GM23338 (cell line): ENCODE measurements around the gene CELF2. TPM values are rescaled to one million over a fixed set of nuclear protein-coding genes. Genes with fewer than 3 reads are reported as not detected.
A peak's percentile ranks its signal among the peaks of the same experiment; 100 is the strongest.

Source experiments
- ATAC-seq: fragments of 200-7000 bp; cut with Tn5 transposase; 3 replicates; pipeline ENCODE4 v1.9.1; 2020
- DNase-seq: peaks from one replicate; pipeline ENCODE4 v3.0.0-alpha.2; 2015; ENCODE audit warnings: low spot score
- H2AFZ ChIP-seq: fragments of 200-600 bp; sonication (generic); 2 replicates; pipeline ENCODE4 v1.8.0; 2016; ENCODE audit warnings: antibody characterized with exemption, mild to moderate bottlenecking, moderate library complexity
- H3F3A ChIP-seq: fragments of 200-600 bp; sonication (generic); replicated peaks from 2 replicates; pipeline ENCODE4 v1.8.0; 2017; ENCODE audit warnings: antibody characterized with exemption, mixed run types, low read depth
- H3K27ac ChIP-seq: fragments of 200-600 bp; sonication (generic); 2 replicates; pipeline ENCODE4 v1.6.1; 2016; ENCODE audit warnings: low read depth
- H3K27me3 ChIP-seq: fragments of 200-600 bp; sonication (generic); 2 replicates; pipeline ENCODE4 v1.8.0; 2016; ENCODE audit warnings: mild to moderate bottlenecking, mixed run types, moderate library complexity; ENCODE audit not compliant: insufficient read depth
- H3K36me3 ChIP-seq: fragments of 200-600 bp; sonication (generic); 2 replicates; pipeline ENCODE4 v1.8.0; 2016; ENCODE audit warnings: mild to moderate bottlenecking; ENCODE audit not compliant: insufficient read depth
- H3K4me1 ChIP-seq: fragments of 200-600 bp; sonication (generic); 2 replicates; pipeline ENCODE4 v1.8.0; 2016; ENCODE audit warnings: mild to moderate bottlenecking, moderate library complexity; ENCODE audit not compliant: insufficient read depth
- H3K4me2 ChIP-seq: fragments of 200-600 bp; sonication (generic); 2 replicates; pipeline ENCODE4 v1.7.1; 2017; ENCODE audit warnings: mixed run types
- H3K4me3 ChIP-seq: fragments of 200-600 bp; sonication (generic); 2 replicates; pipeline ENCODE4 v1.6.1; 2016; ENCODE audit warnings: mixed run types
- H3K79me2 ChIP-seq: fragments of 200-600 bp; sonication (generic); replicated peaks from 2 replicates; pipeline ENCODE4 v1.8.0; 2017; ENCODE audit warnings: mild to moderate bottlenecking; ENCODE audit not compliant: insufficient read depth
- H3K9me2 ChIP-seq: fragments of 200-600 bp; sonication (generic); 2 replicates; pipeline ENCODE4 v1.8.0; 2017; ENCODE audit not compliant: insufficient read depth
- H4K20me1 ChIP-seq: fragments of 200-600 bp; sonication (generic); replicated peaks from 2 replicates; pipeline ENCODE4 v1.8.0; 2017; ENCODE audit warnings: mild to moderate bottlenecking; ENCODE audit not compliant: insufficient read depth
- H3K27ac Mint-ChIP-seq: 2 replicates; pipeline ENCODE4 v1.8.0; 2020; ENCODE audit warnings: inconsistent platforms, mild to moderate bottlenecking, moderate library complexity, mixed read lengths
- H3K27me3 Mint-ChIP-seq: 3 replicates; pipeline ENCODE4 v1.8.0; 2022; ENCODE audit warnings: low read depth, mild to moderate bottlenecking, moderate library complexity, mixed read lengths, inconsistent platforms; ENCODE audit not compliant: insufficient read depth, poor library complexity
- H3K36me3 Mint-ChIP-seq: 3 replicates; pipeline ENCODE4 v1.8.0; 2021; ENCODE audit warnings: low read depth, mild to moderate bottlenecking, inconsistent platforms, moderate library complexity, mixed read lengths
- H3K4me1 Mint-ChIP-seq: 3 replicates; pipeline ENCODE4 v1.8.0; 2020; ENCODE audit warnings: mild to moderate bottlenecking, inconsistent platforms, mixed read lengths
- H3K4me3 Mint-ChIP-seq: 3 replicates; pipeline ENCODE4 v1.8.0; 2021; ENCODE audit warnings: moderate library complexity, mild to moderate bottlenecking, inconsistent platforms, mixed read lengths
- H3K9me3 Mint-ChIP-seq: 3 replicates; pipeline ENCODE4 v1.8.0; 2020; ENCODE audit warnings: moderate library complexity, mild to moderate bottlenecking, inconsistent platforms, mixed read lengths
- EZH2 ChIP-seq: fragments of 200-600 bp; sonication (generic); IDR thresholded peaks from one replicate; pipeline ENCODE4 v1.8.0; 2017; ENCODE audit warnings: antibody characterized with exemption, mild to moderate bottlenecking, low read depth; ENCODE audit not compliant: unreplicated experiment
- JUNB ChIP-seq: IDR thresholded peaks from one replicate; pipeline ENCODE4 v1.6.1; 2016; ENCODE audit warnings: antibody characterized with exemption; ENCODE audit not compliant: unreplicated experiment
- NANOG ChIP-seq: IDR thresholded peaks from 2 replicates; pipeline ENCODE4 v1.6.1; 2016; ENCODE audit warnings: antibody characterized with exemption, borderline replicate concordance
- POLR2AphosphoS5 ChIP-seq: IDR thresholded peaks from 2 replicates; pipeline ENCODE4 v1.6.1; 2016; ENCODE audit warnings: antibody characterized with exemption, low read depth
- ZNF114 ChIP-seq: fragments of 250-450 bp; sonication (Bioruptor Pico); IDR thresholded peaks from 2 replicates; pipeline ENCODE4 v1.5.0; 2020; ENCODE audit warnings: mild to moderate bottlenecking, moderate library complexity
- ZNF331 ChIP-seq: fragments of 250-450 bp; sonication (Bioruptor Pico); IDR thresholded peaks from 2 replicates; pipeline ENCODE4 v1.5.0; 2020; ENCODE audit warnings: low read depth, mild to moderate bottlenecking, moderate library complexity
- polyA plus RNA-seq: library from polyadenylated mRNA; unstranded; fragments of >200 nt; fragmentation: Nextera tagmentation; extraction: Ambion mirVana; gene quantifications from 2 replicates; pipeline ENCODE4 v1.2.1, GENCODE V29; 2016
- total RNA-seq: library from RNA; depleted of rRNA; stranded (reverse); fragments of >200 nt; shearing (Covaris generic); gene quantifications from 2 replicates; pipeline ENCODE4 v1.2.3, GENCODE V29; 2014
- TF ChIP-seq, protein P1 (sequence below): IDR thresholded peaks from 2 replicates; pipeline ENCODE4 v1.6.1; 2016; ENCODE audit warnings: antibody characterized with exemption

Gene CELF2
- total and polyA plus RNA-seq, 2 experiments from 2014 or later, result 18.1 to 22.5 TPM

DNA sequence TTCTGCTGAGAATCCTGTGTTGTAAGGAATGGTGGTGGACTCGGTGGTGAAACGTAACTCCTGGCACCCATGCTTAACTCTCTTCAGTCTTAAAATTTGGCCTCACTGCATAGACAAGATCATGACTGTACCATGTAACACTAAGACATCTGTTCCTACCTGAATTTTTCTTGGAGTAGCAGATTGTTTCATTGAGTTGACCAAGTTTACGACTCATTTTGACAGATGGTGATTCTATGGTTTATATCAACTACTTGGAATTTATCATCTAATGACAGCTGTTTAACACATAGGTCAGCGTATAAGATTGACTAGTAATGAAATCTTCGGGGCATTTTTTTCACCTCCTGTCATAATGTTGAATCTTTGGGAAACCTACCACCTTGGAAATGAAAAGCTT, 184.2 kb downstream of the CELF2 start:
- Mint-ChIP-seq H3K27ac (no peak overlapping the region), H3K4me3 (no peak overlapping the region), H3K27me3 (no peaks in the 10 kb centered on the region), H3K4me1 (peaks cover 48% of the 10 kb centered on the region), H3K36me3 (no peaks in the 10 kb centered on the region; the same call in 2 of the 3 replicates), H3K9me3 (no peaks in the 10 kb centered on the region)
- ATAC-seq (no peak), DNase-seq (no peak)
- Histone ChIP-seq H4K20me1 (no peaks in the 10 kb centered on the region), H3K4me2 (no peak overlapping the region), H3K4me3 (no peak overlapping the region), H3K9me2 (peaks cover 4% of the 10 kb centered on the region; the same call in 1 of the 2 replicates), H3K36me3 (no peaks in the 10 kb centered on the region), H3K4me1 (peaks cover 28% of the 10 kb centered on the region), H3K27me3 (no peaks in the 10 kb centered on the region), H3F3A (0 out of 2 replicates have a peak, but pooled peaks cover 3% of the 10 kb centered on the region), H2AFZ (no peak overlapping the region), H3K79me2 (0 out of 2 replicates have a peak, but pooled peaks cover 5% of the 10 kb centered on the region), H3K27ac (no peak overlapping the region)
- TF ChIP-seq, protein P1, sequence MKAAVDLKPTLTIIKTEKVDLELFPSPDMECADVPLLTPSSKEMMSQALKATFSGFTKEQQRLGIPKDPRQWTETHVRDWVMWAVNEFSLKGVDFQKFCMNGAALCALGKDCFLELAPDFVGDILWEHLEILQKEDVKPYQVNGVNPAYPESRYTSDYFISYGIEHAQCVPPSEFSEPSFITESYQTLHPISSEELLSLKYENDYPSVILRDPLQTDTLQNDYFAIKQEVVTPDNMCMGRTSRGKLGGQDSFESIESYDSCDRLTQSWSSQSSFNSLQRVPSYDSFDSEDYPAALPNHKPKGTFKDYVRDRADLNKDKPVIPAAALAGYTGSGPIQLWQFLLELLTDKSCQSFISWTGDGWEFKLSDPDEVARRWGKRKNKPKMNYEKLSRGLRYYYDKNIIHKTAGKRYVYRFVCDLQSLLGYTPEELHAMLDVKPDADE, result no peak
- TF ChIP-seq ZNF331 (no peak), EZH2 (no peak), POLR2AphosphoS5 (no peak), JUNB (no peak), ZNF114 (CRISPR knock-in tag) (no peak), NANOG (no peak)

DNA sequence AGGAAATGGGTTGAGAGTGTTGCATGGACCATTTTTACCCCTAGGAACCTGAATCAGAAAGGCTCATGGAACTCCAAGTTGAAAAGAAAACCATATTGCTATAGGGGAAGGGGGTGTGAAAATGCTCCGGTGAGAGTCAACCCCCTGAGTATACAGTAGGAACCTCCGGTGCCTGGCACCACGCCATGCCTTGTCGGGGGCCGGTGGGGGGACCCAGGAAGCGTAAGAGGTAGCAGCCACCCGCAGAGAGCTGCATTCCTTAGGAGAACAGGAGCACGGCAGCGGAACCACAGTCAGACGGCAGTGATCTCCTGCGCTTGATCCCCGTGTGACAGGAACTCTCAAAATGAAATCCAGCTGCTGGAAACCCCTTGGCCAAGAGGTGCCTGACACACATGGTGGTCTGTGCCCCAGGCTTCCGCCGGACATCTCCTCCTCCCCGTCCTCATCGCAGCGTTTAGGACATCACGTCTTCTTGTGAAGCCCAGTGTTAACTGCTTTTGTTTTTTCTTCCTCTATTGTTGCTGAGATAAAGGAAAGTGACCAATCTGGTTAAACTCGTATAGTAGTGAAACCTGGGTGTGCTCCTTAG, 186.8 kb downstream of the CELF2 start:
- H3K4me3 Mint-ChIP-seq, result no peak overlapping the region

More for the DNA sequence above, 186.8 kb downstream of the CELF2 start:
- Mint-ChIP-seq H3K27me3 (no peaks in the 10 kb centered on the region), H3K36me3 (no peaks in the 10 kb centered on the region; the same call in 2 of the 3 replicates), H3K4me1 (peaks cover 45% of the 10 kb centered on the region), H3K9me3 (no peaks in the 10 kb centered on the region), H3K27ac (peak overlapping the region; percentile 24; the same call in 1 of the 2 replicates)
- Histone ChIP-seq H3F3A (0 out of 2 replicates have a peak, but pooled peaks cover 3% of the 10 kb centered on the region), H3K79me2 (0 out of 2 replicates have a peak, but pooled peaks cover 4% of the 10 kb centered on the region), H3K27me3 (no peaks in the 10 kb centered on the region), H3K4me3 (0 out of 2 replicates have a peak overlapping the region, but pooled peaks have one; percentile 8), H4K20me1 (no peaks in the 10 kb centered on the region), H3K4me1 (peaks cover 33% of the 10 kb centered on the region), H3K4me2 (peak overlapping the region; percentile 4), H3K9me2 (peaks cover under 1% of the 10 kb centered on the region; the same call in 1 of the 2 replicates), H2AFZ (no peak overlapping the region), H3K36me3 (no peaks in the 10 kb centered on the region), H3K27ac (0 out of 2 replicates have a peak overlapping the region, but pooled peaks have one; percentile 12)
- peak; percentile 77 for ATAC-seq
- TF ChIP-seq ZNF114 (CRISPR knock-in tag) (peak; percentile 22; the same call in 1 of the 2 replicates), NANOG (no peak)
- DNase-seq, result peak; percentile 53
